BJ (cell line): Measurements from ENCODE around the gene MSN. TPM values are rescaled to one million over a fixed set of nuclear protein-coding genes. Genes with fewer than 3 reads are reported as not detected.

Experiments
- CTCF ChIA-PET: fragments of 350-600 bp; formaldehyde crosslinking; extraction: SDS; loops from one replicate; lab custom pipeline; 2021; ENCODE audit warnings: antibody characterized with exemption, inconsistent platforms; lab: Yijun Ruan, JAX
- POLR2A ChIA-PET: fragments of 300-600 bp; sonication (Branson Sonifier 250); formaldehyde crosslinking; extraction: SDS; loops from one replicate; lab custom pipeline; 2021; ENCODE audit warnings: antibody characterized with exemption; lab: Charles Lee
- DNase-seq: peaks from one replicate; pipeline ENCODE4 v3.0.0-alpha.2; 2011; ENCODE audit warnings: low read depth
- H3K27me3 ChIP-seq: 2 replicates; pipeline ENCODE4 v1.6.0; 2011; ENCODE audit warnings: low read length; ENCODE audit not compliant: control insufficient read depth, insufficient read depth
- H3K36me3 ChIP-seq: 2 replicates; pipeline ENCODE4 v1.5.1; 2011; ENCODE audit warnings: low read length; ENCODE audit not compliant: control insufficient read depth, insufficient read depth
- H3K4me3 ChIP-seq: 2 replicates; pipeline ENCODE4 v1.5.1; 2011; ENCODE audit warnings: low read depth, mild to moderate bottlenecking, control low read depth, low read length
- polyA plus RNA-seq: library from polyadenylated mRNA; depleted of rRNA; stranded (reverse); fragments of >200 nt; gene quantifications from 2 replicates; pipeline ENCODE4 v1.2.3, GENCODE V29; 2011
- TF ChIP-seq, protein P1 (sequence below): IDR thresholded peaks from 2 replicates; pipeline ENCODE4 v1.5.1; 2011; ENCODE audit warnings: low read depth, mild to moderate bottlenecking, control low read depth, inconsistent platforms, low read length, moderate library complexity; ENCODE audit not compliant: insufficient read depth

MSN gene
- polyA plus RNA-seq, 1 experiment, result 494 TPM

DNA sequence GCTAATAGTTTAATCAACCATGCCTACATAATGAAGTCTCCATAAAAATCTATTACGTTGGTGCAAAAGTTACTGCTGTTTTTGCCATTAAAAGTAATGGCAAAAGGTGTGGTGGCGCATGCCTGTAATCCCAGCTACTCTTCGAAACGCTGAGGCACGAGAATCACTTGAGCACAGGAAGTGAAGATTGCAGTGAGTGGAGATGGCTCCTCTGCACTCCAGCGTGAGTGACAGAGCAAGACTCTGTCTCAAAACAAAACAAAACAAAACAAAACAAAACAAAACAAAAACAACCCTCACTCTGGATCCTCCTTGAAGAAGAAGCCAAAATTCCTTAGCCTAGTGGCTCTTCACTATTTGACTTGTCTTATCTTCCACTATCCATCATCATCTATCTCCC lies 78.0 kb downstream of the MSN start:
- CTCF ChIA-PET, result no interaction called here
- Histone ChIP-seq H3K4me3 (no peak overlapping the region), H3K27me3 (no peaks in the 10 kb centered on the region), H3K36me3 (peaks cover 2% of the 10 kb centered on the region; the same call in 1 of the 2 replicates)
- POLR2A ChIA-PET, result no interaction called here
- DNase-seq, result no peak
- TF ChIP-seq, protein P1, sequence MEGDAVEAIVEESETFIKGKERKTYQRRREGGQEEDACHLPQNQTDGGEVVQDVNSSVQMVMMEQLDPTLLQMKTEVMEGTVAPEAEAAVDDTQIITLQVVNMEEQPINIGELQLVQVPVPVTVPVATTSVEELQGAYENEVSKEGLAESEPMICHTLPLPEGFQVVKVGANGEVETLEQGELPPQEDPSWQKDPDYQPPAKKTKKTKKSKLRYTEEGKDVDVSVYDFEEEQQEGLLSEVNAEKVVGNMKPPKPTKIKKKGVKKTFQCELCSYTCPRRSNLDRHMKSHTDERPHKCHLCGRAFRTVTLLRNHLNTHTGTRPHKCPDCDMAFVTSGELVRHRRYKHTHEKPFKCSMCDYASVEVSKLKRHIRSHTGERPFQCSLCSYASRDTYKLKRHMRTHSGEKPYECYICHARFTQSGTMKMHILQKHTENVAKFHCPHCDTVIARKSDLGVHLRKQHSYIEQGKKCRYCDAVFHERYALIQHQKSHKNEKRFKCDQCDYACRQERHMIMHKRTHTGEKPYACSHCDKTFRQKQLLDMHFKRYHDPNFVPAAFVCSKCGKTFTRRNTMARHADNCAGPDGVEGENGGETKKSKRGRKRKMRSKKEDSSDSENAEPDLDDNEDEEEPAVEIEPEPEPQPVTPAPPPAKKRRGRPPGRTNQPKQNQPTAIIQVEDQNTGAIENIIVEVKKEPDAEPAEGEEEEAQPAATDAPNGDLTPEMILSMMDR, result no peak

GRCh38 chrX:65745992-65746391 lies 78.5 kb downstream of the MSN start:
- no peak overlapping the region for H3K4me3 ChIP-seq
- POLR2A ChIA-PET, result no interaction called here
- no peaks in the 10 kb centered on the region for H3K36me3 ChIP-seq
- TF ChIP-seq, protein P1, result no peak
- DNase-seq, result no peak
- no peaks in the 10 kb centered on the region for H3K27me3 ChIP-seq
- CTCF ChIA-PET, result no interaction called here

GRCh38 chrX:65750674-65751469 lies 83.4 kb downstream of the MSN start:
- H3K4me3 ChIP-seq, result no peak overlapping the region
- TF ChIP-seq, protein P1, result no peak
- ChIA-PET CTCF (interaction anchor here (1.5 kb wide), 1 partner anchor 10 kb away, joined by 4 read pairs; no protein-coding TSS in a partner anchor), POLR2A (no interaction called here)
- no peaks in the 10 kb centered on the region for H3K27me3 ChIP-seq
- DNase-seq, result no peak
- no peaks in the 10 kb centered on the region for H3K36me3 ChIP-seq

DNA sequence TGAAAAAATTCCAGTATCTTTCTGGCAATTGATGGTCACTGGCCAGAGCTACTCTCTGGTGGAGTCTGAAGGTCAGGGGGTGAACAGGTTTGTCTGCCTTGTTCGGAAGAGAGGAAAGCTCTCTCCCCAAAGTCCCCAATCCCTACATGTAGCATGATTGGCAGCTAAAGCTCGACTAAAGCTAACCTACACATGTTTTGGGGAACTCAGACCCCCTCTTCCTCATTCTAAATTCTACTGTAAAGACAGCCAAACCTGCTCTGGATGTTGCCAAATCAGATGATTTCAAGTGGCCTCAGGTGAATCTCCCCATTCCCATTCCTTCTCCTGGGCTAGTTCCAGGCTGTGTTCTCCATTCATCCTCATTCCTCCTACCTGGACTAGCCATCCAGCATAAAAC lies 84.1 kb downstream of the MSN start:
- ChIA-PET POLR2A (no interaction called here), CTCF (interaction anchor here (1.5 kb wide), 1 partner anchor 10 kb away, joined by 4 read pairs; no protein-coding TSS in a partner anchor)
- H3K27me3 ChIP-seq, result no peaks in the 10 kb centered on the region
- H3K36me3 ChIP-seq, result no peaks in the 10 kb centered on the region
- H3K4me3 ChIP-seq, result no peak overlapping the region
- no peak for DNase-seq
- TF ChIP-seq, protein P1, result no peak

DNA sequence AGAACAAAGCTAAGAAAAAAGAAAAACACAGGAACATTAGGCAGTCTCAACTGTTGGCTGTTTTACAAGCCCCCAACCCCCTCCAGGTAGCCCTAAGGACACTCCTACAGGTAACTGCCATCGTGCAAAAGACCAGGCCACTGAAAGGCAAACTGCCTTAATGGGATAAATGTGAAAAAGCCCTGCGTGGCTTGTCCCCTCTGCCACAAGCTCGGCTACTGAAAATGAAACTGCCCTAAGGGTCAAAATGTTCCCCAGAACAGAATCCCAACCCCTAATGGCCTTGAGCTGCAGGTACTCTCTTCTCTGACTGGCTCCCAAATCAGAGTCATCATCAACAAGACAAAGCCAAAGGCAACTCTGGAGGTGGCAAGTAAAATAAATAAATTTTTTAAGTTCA lies 84.8 kb downstream of the MSN start:
- Histone ChIP-seq H3K36me3 (no peaks in the 10 kb centered on the region), H3K27me3 (peaks cover 2% of the 10 kb centered on the region; the same call in 1 of the 2 replicates), H3K4me3 (no peak overlapping the region)
- DNase-seq, result no peak
- CTCF ChIA-PET, result interaction anchor here (1.5 kb wide), 1 partner anchor 11 kb away, joined by 4 read pairs; no protein-coding TSS in a partner anchor
- POLR2A ChIA-PET, result no interaction called here
- TF ChIP-seq, protein P1, result no peak
